Chondrocyte (in vitro differentiated cells): ENCODE data around the gene PIMREG. TPM values are rescaled to one million over a fixed set of nuclear protein-coding genes. Genes with fewer than 3 reads are reported as not detected.
"Not testable (repeated sequence)": the region's sequence is repeated elsewhere in the genome, so short reads cannot be mapped to it uniquely, and the experiment has no call there.

ENCODE experiments used
- DNase-seq: peaks from one replicate; pipeline ENCODE4 v3.0.0; 2021; ENCODE audit warnings: mixed read lengths, low spot score
- H3K27ac Mint-ChIP-seq: one replicate; pipeline ENCODE4 v1.8.0; 2021; ENCODE audit warnings: mild to moderate bottlenecking, moderate library complexity, mixed read lengths; ENCODE audit not compliant: unreplicated experiment
- H3K27me3 Mint-ChIP-seq: 2 replicates; pipeline ENCODE4 v1.8.0; 2021; ENCODE audit warnings: low read depth, mixed read lengths
- H3K36me3 Mint-ChIP-seq: 2 replicates; pipeline ENCODE4 v1.8.0; 2021; ENCODE audit warnings: low read depth, mixed read lengths
- H3K4me1 Mint-ChIP-seq: 2 replicates; pipeline ENCODE4 v1.8.0; 2021; ENCODE audit warnings: low read depth, mild to moderate bottlenecking, mixed read lengths
- H3K4me3 Mint-ChIP-seq: one replicate; pipeline ENCODE4 v1.8.0; 2021; ENCODE audit warnings: mild to moderate bottlenecking, moderate library complexity, mixed read lengths; ENCODE audit not compliant: unreplicated experiment
- H3K9me3 Mint-ChIP-seq: 2 replicates; pipeline ENCODE4 v1.8.0; 2021; ENCODE audit warnings: low read depth, mixed read lengths
- total RNA-seq: library from RNA; stranded (reverse); gene quantifications from 3 replicates; pipeline ENCODE4 v1.2.1, GENCODE V29; 2021
- TF ChIP-seq, protein P1 (sequence below): fragments of 200-600 bp; sonication (generic); IDR thresholded peaks from 2 replicates; pipeline ENCODE4 v1.5.0; 2021; ENCODE audit warnings: antibody characterized with exemption, mild to moderate bottlenecking, moderate library complexity

Gene PIMREG
- total RNA-seq, 1 donor from 2014 or later, result 7.0 TPM

DNA sequence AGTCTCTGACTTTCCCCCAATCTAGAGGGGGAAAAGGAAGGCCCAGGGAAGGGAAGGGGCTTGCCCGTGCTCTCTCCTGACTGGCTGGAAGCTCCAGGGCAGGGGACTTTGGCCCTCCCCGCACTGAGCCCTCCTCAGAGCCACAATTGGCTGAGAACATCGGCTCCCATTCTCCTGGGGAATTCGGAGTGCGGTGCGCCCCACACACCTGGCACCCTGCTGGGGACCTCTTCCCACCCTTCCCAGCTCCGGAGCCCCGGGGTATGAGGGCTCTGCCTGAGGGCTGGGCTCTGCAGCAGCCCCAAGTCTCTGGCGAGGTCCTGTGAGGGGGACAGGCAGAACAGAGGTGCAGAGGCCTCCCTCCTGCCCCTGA, 36.0 kb downstream of the PIMREG start:
- DNase-seq, result no peak
- H3K9me3 Mint-ChIP-seq, result no peaks in the 10 kb centered on the region
- peaks cover 5% of the 10 kb centered on the region for H3K36me3 Mint-ChIP-seq
- no peak overlapping the region for H3K4me3 Mint-ChIP-seq
- H3K27ac Mint-ChIP-seq, result no peak overlapping the region
- H3K4me1 Mint-ChIP-seq, result no peaks in the 10 kb centered on the region
- TF ChIP-seq, protein P1, sequence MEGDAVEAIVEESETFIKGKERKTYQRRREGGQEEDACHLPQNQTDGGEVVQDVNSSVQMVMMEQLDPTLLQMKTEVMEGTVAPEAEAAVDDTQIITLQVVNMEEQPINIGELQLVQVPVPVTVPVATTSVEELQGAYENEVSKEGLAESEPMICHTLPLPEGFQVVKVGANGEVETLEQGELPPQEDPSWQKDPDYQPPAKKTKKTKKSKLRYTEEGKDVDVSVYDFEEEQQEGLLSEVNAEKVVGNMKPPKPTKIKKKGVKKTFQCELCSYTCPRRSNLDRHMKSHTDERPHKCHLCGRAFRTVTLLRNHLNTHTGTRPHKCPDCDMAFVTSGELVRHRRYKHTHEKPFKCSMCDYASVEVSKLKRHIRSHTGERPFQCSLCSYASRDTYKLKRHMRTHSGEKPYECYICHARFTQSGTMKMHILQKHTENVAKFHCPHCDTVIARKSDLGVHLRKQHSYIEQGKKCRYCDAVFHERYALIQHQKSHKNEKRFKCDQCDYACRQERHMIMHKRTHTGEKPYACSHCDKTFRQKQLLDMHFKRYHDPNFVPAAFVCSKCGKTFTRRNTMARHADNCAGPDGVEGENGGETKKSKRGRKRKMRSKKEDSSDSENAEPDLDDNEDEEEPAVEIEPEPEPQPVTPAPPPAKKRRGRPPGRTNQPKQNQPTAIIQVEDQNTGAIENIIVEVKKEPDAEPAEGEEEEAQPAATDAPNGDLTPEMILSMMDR, result no peak
- H3K27me3 Mint-ChIP-seq, result peaks cover 6% of the 10 kb centered on the region

- peaks cover 1% of the 10 kb centered on the region for H3K4me1 Mint-ChIP-seq
- H3K27me3 Mint-ChIP-seq, result peaks cover 6% of the 10 kb centered on the region
- no peak overlapping the region for H3K4me3 Mint-ChIP-seq
- H3K9me3 Mint-ChIP-seq, result no peaks in the 10 kb centered on the region
- no peak for DNase-seq
- TF ChIP-seq, protein P1, result no peak
- peak overlapping the region; percentile 42 for H3K27ac Mint-ChIP-seq
- H3K36me3 Mint-ChIP-seq, result peaks cover 5% of the 10 kb centered on the region
Observed at GRCh38 chr17:6482105-6482455, 37.8 kb downstream of the PIMREG start.

- not testable (repeated sequence) for H3K36me3 Mint-ChIP-seq, DNase-seq, H3K27me3 Mint-ChIP-seq, H3K4me1 Mint-ChIP-seq, H3K27ac Mint-ChIP-seq, H3K9me3 Mint-ChIP-seq, H3K4me3 Mint-ChIP-seq
Observed at GRCh38 chr17:6482796-6483195, 38.5 kb downstream of the PIMREG start.

- Mint-ChIP-seq H3K36me3 (peaks cover 5% of the 10 kb centered on the region), H3K27ac (no peak overlapping the region), H3K4me1 (peaks cover 10% of the 10 kb centered on the region), H3K27me3 (peaks cover 6% of the 10 kb centered on the region), H3K4me3 (no peak overlapping the region), H3K9me3 (no peaks in the 10 kb centered on the region)
- no peak for DNase-seq
- TF ChIP-seq, protein P1, result no peak
Observed at GRCh38 chr17:6483507-6483906, 39.3 kb downstream of the PIMREG start.

DNA sequence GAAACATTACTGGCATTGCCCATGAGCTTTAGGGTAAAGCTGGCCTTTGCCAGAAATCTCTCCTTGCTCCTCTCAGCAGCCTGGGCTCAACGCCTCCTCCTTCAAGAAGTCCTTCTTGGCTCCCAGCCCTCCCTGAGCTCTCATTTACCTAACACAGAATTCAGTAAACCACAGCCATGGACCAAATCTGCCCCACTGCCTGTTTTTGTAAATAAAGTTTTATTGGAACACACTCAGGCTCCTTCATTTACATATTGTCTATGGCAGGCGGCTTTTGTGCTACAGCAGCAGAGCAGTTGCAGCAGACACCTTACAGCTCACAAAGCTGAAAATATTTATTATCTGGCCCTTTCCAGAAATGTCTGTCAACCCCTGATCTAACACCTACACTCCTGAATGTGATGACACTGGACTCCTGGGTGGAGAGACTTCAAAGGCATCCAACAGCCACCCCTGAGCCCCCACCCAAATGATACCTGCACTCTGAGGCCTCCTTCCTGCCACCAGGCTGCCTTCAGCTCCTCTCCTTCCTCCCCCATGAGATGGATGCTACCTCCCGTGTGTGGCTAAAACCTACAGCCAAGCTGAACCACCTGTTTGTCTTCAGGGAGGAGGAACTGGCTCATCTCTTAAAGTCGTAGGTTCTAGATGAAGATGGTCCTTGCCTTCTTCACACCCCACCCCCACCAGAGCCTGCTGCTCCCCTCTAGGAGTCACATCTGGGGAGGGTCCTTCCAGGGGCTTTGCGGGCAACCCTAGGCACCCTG, 41.6 kb downstream of the PIMREG start:
- TF ChIP-seq, protein P1, result no peak
- Mint-ChIP-seq H3K27me3 (peaks cover 6% of the 10 kb centered on the region), H3K36me3 (peaks cover 5% of the 10 kb centered on the region), H3K4me1 (peaks cover 10% of the 10 kb centered on the region), H3K27ac (no peak overlapping the region), H3K4me3 (no peak overlapping the region), H3K9me3 (no peaks in the 10 kb centered on the region)
- DNase-seq, result no peak
